WTC11 (cell line): ENCODE measurements around the gene IL2RA. TPM values are rescaled to one million over a fixed set of nuclear protein-coding genes. Genes with fewer than 3 reads are reported as not detected.

ENCODE experiments used
- ATAC-seq: fragments of 200-7000 bp; cut with Tn5 transposase; 2 replicates; pipeline ENCODE4 v1.10.0; 2021; ENCODE audit warnings: mild to moderate bottlenecking, moderate library complexity
- CTCF ChIA-PET: fragments of 300-600 bp; sonication (Branson Sonifier 250); formaldehyde crosslinking; loops from one replicate; lab custom pipeline; 2021; ENCODE audit warnings: antibody characterized with exemption; lab: Charles Lee
- POLR2A ChIA-PET: fragments of 350-600 bp; sonication (Branson Sonifier 250); formaldehyde crosslinking; loops from one replicate; lab custom pipeline; 2021; ENCODE audit warnings: antibody characterized with exemption; lab: Charles Lee
- DNase-seq: peaks from one replicate; pipeline ENCODE4 v3.0.0; 2021; ENCODE audit warnings: low spot score
- H3K27ac Mint-ChIP-seq: 2 replicates; pipeline ENCODE4 v1.8.0; 2021; ENCODE audit warnings: mixed read lengths
- H3K27me3 Mint-ChIP-seq: 2 replicates; pipeline ENCODE4 v1.8.0; 2021; ENCODE audit warnings: low read depth, mild to moderate bottlenecking, moderate library complexity, mixed read lengths
- H3K36me3 Mint-ChIP-seq: 2 replicates; pipeline ENCODE4 v1.8.0; 2021; ENCODE audit warnings: mixed read lengths
- H3K4me1 Mint-ChIP-seq: 2 replicates; pipeline ENCODE4 v1.8.0; 2022; ENCODE audit warnings: mixed read lengths
- H3K4me3 Mint-ChIP-seq: 2 replicates; pipeline ENCODE4 v1.8.0; 2021; ENCODE audit warnings: mild to moderate bottlenecking, moderate library complexity, mixed read lengths
- H3K9me3 Mint-ChIP-seq: 2 replicates; pipeline ENCODE4 v1.8.0; 2021; ENCODE audit warnings: mixed read lengths
- NR1H2 ChIP-seq: sonication (generic); formaldehyde crosslinking; IDR thresholded peaks from 2 replicates; pipeline ENCODE4 v1.9.0; 2021; ENCODE audit warnings: mild to moderate bottlenecking, moderate library complexity, missing genetic modification reagents
- NR2C2 ChIP-seq: sonication (generic); formaldehyde crosslinking; IDR thresholded peaks from 2 replicates; pipeline ENCODE4 v1.8.0; 2022; ENCODE audit warnings: mild to moderate bottlenecking, missing genetic modification reagents
- RELA ChIP-seq: sonication (generic); formaldehyde crosslinking; IDR thresholded peaks from 2 replicates; pipeline ENCODE4 v1.8.1; 2022; ENCODE audit warnings: missing genetic modification reagents, mild to moderate bottlenecking, borderline replicate concordance
- TEAD1 ChIP-seq: sonication (generic); formaldehyde crosslinking; IDR thresholded peaks from 2 replicates; pipeline ENCODE4 v1.8.0; 2022; ENCODE audit warnings: mild to moderate bottlenecking, missing genetic modification reagents
- ZNF219 ChIP-seq: sonication (generic); formaldehyde crosslinking; IDR thresholded peaks from 2 replicates; pipeline ENCODE4 v1.8.0; 2023; ENCODE audit warnings: missing genetic modification reagents, mild to moderate bottlenecking, borderline replicate concordance
- ZNF232 ChIP-seq: sonication (generic); formaldehyde crosslinking; IDR thresholded peaks from 2 replicates; pipeline ENCODE4 v1.8.0; 2022; ENCODE audit warnings: mild to moderate bottlenecking, missing genetic modification reagents
- ZNF671 ChIP-seq: fragments of 250-450 bp; sonication (Bioruptor Pico); IDR thresholded peaks from 2 replicates; pipeline ENCODE4 v1.8.0; 2021; ENCODE audit warnings: mild to moderate bottlenecking
- total RNA-seq: library from RNA; stranded (reverse); gene quantifications from 3 replicates; pipeline ENCODE4 v1.2.3, GENCODE V29; 2021
- TF ChIP-seq, protein P1 (sequence below): fragments of 250-450 bp; sonication (Bioruptor Pico); IDR thresholded peaks from 2 replicates; pipeline ENCODE4 v2.1.2; 2022; ENCODE audit warnings: mild to moderate bottlenecking, moderate library complexity
- TF ChIP-seq, protein P2 (sequence below): sonication (generic); formaldehyde crosslinking; conservative IDR thresholded peaks from 2 replicates; pipeline ENCODE4 v1.8.1; 2022; ENCODE audit warnings: mild to moderate bottlenecking, missing genetic modification reagents
- TF ChIP-seq, protein P3 (sequence below): fragments of 200-600 bp; IDR thresholded peaks from 2 replicates; pipeline ENCODE4 v1.8.0; 2022; ENCODE audit warnings: antibody characterized with exemption
- TF ChIP-seq, protein P4 (sequence below): sonication (generic); formaldehyde crosslinking; IDR thresholded peaks from 2 replicates; pipeline ENCODE4 v1.8.1; 2023; ENCODE audit warnings: mild to moderate bottlenecking, missing genetic modification reagents, moderate library complexity
- TF ChIP-seq, protein P5 (sequence below): sonication (generic); formaldehyde crosslinking; conservative IDR thresholded peaks from 2 replicates; pipeline ENCODE4 v1.8.1; 2023; ENCODE audit warnings: mild to moderate bottlenecking, low read depth, missing genetic modification reagents, moderate library complexity
- TF ChIP-seq, protein P6 (sequence below): sonication (generic); formaldehyde crosslinking; IDR thresholded peaks from 2 replicates; pipeline ENCODE4 v1.8.1; 2022; ENCODE audit warnings: low read depth, missing genetic modification reagents, borderline replicate concordance
- TF ChIP-seq, protein P7 (sequence below): sonication (generic); formaldehyde crosslinking; IDR thresholded peaks from 2 replicates; pipeline ENCODE4 v1.8.0; 2022; ENCODE audit warnings: missing genetic modification reagents
- TF ChIP-seq, protein P8 (sequence below): sonication (generic); formaldehyde crosslinking; IDR thresholded peaks from 2 replicates; pipeline ENCODE4 v1.8.1; 2023; ENCODE audit warnings: mild to moderate bottlenecking, missing genetic modification reagents

Gene IL2RA
- total RNA-seq, 1 experiment from 2014 or later = 0.31 TPM

DNA sequence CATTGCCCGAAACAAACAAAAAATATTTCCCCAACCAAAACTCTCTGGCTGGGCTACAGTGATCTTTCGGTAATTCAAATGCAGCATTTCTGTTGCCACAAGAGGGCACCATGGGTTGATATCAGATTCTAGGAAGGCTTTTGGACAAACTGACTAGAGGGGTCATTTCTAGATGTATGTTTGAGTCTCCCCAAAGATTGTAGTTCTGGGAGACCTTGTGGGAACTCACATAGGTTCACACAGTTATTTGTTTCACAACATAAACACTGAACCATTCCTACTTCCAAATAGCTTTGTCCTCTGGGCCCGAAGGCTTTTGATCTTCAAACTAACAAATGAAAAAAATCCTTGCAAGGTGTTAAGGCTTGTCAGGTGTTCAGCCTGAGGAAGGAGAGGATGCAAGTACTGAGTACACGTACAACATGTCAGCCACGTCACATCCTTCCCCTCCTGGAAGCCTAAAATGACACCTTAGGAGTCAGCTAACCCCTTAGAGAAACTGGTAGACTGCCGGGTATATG lies 47.9 kb downstream of the IL2RA start:
- ChIA-PET CTCF (interaction anchor here (0.5 to 4.4 kb wide), 8 partner anchors 16 to 387 kb away, joined by 3 to 16 read pairs (median 4); partner anchors contain the start of gene PFKFB3), POLR2A (no interaction called here)
- H3K36me3 Mint-ChIP-seq = no peaks in the 10 kb centered on the region
- DNase-seq = peak; percentile 55
- H3K4me3 Mint-ChIP-seq = no peak overlapping the region
- no peak overlapping the region for H3K27ac Mint-ChIP-seq
- no peaks in the 10 kb centered on the region for H3K27me3 Mint-ChIP-seq
- peaks cover 5% of the 10 kb centered on the region for H3K9me3 Mint-ChIP-seq
- TF ChIP-seq, protein P1, sequence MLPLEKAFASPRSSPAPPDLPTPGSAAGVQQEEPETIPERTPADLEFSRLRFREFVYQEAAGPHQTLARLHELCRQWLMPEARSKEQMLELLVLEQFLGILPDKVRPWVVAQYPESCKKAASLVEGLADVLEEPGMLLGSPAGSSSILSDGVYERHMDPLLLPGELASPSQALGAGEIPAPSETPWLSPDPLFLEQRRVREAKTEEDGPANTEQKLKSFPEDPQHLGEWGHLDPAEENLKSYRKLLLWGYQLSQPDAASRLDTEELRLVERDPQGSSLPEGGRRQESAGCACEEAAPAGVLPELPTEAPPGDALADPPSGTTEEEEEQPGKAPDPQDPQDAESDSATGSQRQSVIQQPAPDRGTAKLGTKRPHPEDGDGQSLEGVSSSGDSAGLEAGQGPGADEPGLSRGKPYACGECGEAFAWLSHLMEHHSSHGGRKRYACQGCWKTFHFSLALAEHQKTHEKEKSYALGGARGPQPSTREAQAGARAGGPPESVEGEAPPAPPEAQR = no peak
- TF ChIP-seq, protein P2, sequence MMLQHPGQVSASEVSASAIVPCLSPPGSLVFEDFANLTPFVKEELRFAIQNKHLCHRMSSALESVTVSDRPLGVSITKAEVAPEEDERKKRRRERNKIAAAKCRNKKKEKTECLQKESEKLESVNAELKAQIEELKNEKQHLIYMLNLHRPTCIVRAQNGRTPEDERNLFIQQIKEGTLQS = no peak
- TF ChIP-seq, protein P3, sequence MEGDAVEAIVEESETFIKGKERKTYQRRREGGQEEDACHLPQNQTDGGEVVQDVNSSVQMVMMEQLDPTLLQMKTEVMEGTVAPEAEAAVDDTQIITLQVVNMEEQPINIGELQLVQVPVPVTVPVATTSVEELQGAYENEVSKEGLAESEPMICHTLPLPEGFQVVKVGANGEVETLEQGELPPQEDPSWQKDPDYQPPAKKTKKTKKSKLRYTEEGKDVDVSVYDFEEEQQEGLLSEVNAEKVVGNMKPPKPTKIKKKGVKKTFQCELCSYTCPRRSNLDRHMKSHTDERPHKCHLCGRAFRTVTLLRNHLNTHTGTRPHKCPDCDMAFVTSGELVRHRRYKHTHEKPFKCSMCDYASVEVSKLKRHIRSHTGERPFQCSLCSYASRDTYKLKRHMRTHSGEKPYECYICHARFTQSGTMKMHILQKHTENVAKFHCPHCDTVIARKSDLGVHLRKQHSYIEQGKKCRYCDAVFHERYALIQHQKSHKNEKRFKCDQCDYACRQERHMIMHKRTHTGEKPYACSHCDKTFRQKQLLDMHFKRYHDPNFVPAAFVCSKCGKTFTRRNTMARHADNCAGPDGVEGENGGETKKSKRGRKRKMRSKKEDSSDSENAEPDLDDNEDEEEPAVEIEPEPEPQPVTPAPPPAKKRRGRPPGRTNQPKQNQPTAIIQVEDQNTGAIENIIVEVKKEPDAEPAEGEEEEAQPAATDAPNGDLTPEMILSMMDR = peak; percentile 35; the same call in 1 of the 2 replicates
- TF ChIP-seq, protein P4, sequence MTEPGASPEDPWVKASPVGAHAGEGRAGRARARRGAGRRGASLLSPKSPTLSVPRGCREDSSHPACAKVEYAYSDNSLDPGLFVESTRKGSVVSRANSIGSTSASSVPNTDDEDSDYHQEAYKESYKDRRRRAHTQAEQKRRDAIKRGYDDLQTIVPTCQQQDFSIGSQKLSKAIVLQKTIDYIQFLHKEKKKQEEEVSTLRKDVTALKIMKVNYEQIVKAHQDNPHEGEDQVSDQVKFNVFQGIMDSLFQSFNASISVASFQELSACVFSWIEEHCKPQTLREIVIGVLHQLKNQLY (CRISPR knock-in tag) = no peak
- no peak for TF ChIP-seq NR1H2 (CRISPR knock-in tag)
- TF ChIP-seq TEAD1 (CRISPR knock-in tag) = no peak
- no peak for TF ChIP-seq ZNF671 (CRISPR knock-in tag)
- TF ChIP-seq, all 79 proteins: peak for 1
- ATAC-seq = peak; percentile 85
- H3K4me1 Mint-ChIP-seq = peaks cover 7% of the 10 kb centered on the region

DNA sequence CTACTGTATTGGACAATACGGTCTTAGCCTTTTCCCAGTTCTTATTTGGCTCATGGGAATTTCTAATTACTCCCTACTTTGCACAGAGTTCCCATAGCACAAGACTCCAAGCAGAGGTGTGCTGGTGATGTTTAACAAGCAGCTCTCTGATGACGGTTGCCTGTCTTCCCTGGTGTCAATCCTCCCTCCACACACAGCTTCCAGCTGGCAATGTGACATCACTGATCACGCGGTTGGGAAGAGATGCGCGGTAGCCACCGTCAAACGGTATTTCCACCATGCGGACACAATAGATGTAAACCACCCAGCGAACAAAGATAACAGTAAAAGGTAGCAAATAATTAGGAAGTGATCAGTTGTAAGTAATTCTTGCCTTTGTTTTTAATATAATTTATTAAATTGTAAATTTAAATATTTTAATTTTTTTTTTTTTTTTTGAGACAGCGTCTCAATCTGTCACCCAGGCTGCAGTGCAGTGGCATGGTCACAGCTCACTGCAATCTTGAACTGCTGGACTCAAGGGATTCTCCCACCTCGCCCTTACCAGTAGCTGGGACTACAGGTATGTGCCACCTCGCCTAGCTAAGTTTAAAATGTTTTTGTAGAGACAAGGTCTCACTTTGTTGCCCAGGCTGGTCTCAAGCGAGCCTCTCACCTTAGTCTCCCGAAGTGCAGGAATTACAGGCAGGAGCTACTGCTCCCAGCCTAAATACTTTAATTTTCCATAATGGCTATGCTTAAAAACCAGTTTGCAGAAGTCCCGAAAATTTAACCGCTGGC lies 48.6 kb downstream of the IL2RA start:
- H3K36me3 Mint-ChIP-seq = no peaks in the 10 kb centered on the region
- no peak for TF ChIP-seq ZNF232
- TF ChIP-seq NR2C2 (CRISPR knock-in tag) = no peak
- TF ChIP-seq, protein P5, sequence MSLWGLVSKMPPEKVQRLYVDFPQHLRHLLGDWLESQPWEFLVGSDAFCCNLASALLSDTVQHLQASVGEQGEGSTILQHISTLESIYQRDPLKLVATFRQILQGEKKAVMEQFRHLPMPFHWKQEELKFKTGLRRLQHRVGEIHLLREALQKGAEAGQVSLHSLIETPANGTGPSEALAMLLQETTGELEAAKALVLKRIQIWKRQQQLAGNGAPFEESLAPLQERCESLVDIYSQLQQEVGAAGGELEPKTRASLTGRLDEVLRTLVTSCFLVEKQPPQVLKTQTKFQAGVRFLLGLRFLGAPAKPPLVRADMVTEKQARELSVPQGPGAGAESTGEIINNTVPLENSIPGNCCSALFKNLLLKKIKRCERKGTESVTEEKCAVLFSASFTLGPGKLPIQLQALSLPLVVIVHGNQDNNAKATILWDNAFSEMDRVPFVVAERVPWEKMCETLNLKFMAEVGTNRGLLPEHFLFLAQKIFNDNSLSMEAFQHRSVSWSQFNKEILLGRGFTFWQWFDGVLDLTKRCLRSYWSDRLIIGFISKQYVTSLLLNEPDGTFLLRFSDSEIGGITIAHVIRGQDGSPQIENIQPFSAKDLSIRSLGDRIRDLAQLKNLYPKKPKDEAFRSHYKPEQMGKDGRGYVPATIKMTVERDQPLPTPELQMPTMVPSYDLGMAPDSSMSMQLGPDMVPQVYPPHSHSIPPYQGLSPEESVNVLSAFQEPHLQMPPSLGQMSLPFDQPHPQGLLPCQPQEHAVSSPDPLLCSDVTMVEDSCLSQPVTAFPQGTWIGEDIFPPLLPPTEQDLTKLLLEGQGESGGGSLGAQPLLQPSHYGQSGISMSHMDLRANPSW (CRISPR knock-in tag) = no peak
- no peak for TF ChIP-seq RELA (CRISPR knock-in tag)
- TF ChIP-seq ZNF219 (CRISPR knock-in tag) = no peak
- TF ChIP-seq, protein P6, sequence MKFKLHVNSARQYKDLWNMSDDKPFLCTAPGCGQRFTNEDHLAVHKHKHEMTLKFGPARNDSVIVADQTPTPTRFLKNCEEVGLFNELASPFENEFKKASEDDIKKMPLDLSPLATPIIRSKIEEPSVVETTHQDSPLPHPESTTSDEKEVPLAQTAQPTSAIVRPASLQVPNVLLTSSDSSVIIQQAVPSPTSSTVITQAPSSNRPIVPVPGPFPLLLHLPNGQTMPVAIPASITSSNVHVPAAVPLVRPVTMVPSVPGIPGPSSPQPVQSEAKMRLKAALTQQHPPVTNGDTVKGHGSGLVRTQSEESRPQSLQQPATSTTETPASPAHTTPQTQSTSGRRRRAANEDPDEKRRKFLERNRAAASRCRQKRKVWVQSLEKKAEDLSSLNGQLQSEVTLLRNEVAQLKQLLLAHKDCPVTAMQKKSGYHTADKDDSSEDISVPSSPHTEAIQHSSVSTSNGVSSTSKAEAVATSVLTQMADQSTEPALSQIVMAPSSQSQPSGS = no peak
- TF ChIP-seq, protein P7, sequence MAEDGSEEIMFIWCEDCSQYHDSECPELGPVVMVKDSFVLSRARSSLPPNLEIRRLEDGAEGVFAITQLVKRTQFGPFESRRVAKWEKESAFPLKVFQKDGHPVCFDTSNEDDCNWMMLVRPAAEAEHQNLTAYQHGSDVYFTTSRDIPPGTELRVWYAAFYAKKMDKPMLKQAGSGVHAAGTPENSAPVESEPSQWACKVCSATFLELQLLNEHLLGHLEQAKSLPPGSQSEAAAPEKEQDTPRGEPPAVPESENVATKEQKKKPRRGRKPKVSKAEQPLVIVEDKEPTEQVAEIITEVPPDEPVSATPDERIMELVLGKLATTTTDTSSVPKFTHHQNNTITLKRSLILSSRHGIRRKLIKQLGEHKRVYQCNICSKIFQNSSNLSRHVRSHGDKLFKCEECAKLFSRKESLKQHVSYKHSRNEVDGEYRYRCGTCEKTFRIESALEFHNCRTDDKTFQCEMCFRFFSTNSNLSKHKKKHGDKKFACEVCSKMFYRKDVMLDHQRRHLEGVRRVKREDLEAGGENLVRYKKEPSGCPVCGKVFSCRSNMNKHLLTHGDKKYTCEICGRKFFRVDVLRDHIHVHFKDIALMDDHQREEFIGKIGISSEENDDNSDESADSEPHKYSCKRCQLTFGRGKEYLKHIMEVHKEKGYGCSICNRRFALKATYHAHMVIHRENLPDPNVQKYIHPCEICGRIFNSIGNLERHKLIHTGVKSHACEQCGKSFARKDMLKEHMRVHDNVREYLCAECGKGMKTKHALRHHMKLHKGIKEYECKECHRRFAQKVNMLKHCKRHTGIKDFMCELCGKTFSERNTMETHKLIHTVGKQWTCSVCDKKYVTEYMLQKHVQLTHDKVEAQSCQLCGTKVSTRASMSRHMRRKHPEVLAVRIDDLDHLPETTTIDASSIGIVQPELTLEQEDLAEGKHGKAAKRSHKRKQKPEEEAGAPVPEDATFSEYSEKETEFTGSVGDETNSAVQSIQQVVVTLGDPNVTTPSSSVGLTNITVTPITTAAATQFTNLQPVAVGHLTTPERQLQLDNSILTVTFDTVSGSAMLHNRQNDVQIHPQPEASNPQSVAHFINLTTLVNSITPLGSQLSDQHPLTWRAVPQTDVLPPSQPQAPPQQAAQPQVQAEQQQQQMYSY = no peak
- TF ChIP-seq, protein P8, sequence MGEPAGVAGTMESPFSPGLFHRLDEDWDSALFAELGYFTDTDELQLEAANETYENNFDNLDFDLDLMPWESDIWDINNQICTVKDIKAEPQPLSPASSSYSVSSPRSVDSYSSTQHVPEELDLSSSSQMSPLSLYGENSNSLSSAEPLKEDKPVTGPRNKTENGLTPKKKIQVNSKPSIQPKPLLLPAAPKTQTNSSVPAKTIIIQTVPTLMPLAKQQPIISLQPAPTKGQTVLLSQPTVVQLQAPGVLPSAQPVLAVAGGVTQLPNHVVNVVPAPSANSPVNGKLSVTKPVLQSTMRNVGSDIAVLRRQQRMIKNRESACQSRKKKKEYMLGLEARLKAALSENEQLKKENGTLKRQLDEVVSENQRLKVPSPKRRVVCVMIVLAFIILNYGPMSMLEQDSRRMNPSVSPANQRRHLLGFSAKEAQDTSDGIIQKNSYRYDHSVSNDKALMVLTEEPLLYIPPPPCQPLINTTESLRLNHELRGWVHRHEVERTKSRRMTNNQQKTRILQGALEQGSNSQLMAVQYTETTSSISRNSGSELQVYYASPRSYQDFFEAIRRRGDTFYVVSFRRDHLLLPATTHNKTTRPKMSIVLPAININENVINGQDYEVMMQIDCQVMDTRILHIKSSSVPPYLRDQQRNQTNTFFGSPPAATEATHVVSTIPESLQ (CRISPR knock-in tag) = no peak
- ChIA-PET POLR2A (no interaction called here), CTCF (interaction anchor here (0.7 to 4.4 kb wide), 10 partner anchors 14 to 388 kb away, joined by 3 to 16 read pairs (median 4); partner anchors contain the start of gene PFKFB3)
- no peak for DNase-seq
- H3K4me1 Mint-ChIP-seq = peaks cover 7% of the 10 kb centered on the region
- H3K27ac Mint-ChIP-seq = peak overlapping the region; percentile 85; the same call in 1 of the 2 replicates
- H3K4me3 Mint-ChIP-seq = no peak overlapping the region
- ATAC-seq = peak; percentile 24
- H3K9me3 Mint-ChIP-seq = no peaks in the 10 kb centered on the region
- H3K27me3 Mint-ChIP-seq = no peaks in the 10 kb centered on the region
